Bronchial epithelial cell (primary cell): ENCODE data around the gene KIF1C. TPM values are rescaled to one million over a fixed set of nuclear protein-coding genes. Genes with fewer than 3 reads are reported as not detected.
"Not testable (repeated sequence)": the region's sequence is repeated elsewhere in the genome, so short reads cannot be mapped to it uniquely, and the experiment has no call there.

Source experiments
- DNase-seq: peaks from one replicate; pipeline ENCODE4 v3.0.0-alpha.2; 2010; ENCODE audit warnings: low read depth
- FAIRE-seq: peaks from 2 replicates; lab custom pipeline; 2011; peaks lifted over from hg19 to GRCh38; lab: Jason Lieb, UNC
- H3K27me3 ChIP-seq: 2 replicates; pipeline ENCODE4 v1.5.1; 2011; ENCODE audit warnings: low read length; ENCODE audit not compliant: control insufficient read depth, insufficient read depth
- H3K36me3 ChIP-seq: 2 replicates; pipeline ENCODE4 v1.5.1; 2011; ENCODE audit warnings: low read length; ENCODE audit not compliant: control insufficient read depth, insufficient read depth
- H3K4me3 ChIP-seq: 2 replicates; pipeline ENCODE4 v1.5.1; 2011; ENCODE audit warnings: mild to moderate bottlenecking, low read depth, low read length, control low read depth
- CTCF ChIP-seq: IDR thresholded peaks from 2 replicates; pipeline ENCODE4 v1.5.1; 2011; ENCODE audit warnings: mild to moderate bottlenecking, moderate library complexity, low read length, control low read depth, inconsistent platforms; ENCODE audit not compliant: insufficient read depth, severe bottlenecking
- total RNA-seq: library from RNA; depleted of rRNA; stranded (reverse); fragments of >200 nt; gene quantifications from 2 replicates; pipeline ENCODE4 v1.2.1, GENCODE V29; 2014

Gene KIF1C
- total RNA-seq, 1 donor from 2014 or later: 89.0 TPM

GRCh38 chr17:5027916-5028315 is 30.2 kb downstream of the KIF1C start:
- Histone ChIP-seq H3K27me3 (no peaks in the 10 kb centered on the region), H3K36me3 (peaks cover 7% of the 10 kb centered on the region), H3K4me3 (no peak overlapping the region)
- no peak for DNase-seq
- TF ChIP-seq CTCF: no peak
- no peak for FAIRE-seq

- H3K36me3 ChIP-seq, FAIRE-seq, DNase-seq, H3K4me3 ChIP-seq, H3K27me3 ChIP-seq: not testable (repeated sequence)
Observed at GRCh38 chr17:5030168-5030567, 32.4 kb downstream of the KIF1C start.

- peak overlapping the region; percentile 31 for H3K4me3 ChIP-seq
- DNase-seq (peak; percentile 55), FAIRE-seq (no peak)
- no peaks in the 10 kb centered on the region for H3K36me3 ChIP-seq
- TF ChIP-seq CTCF: peak; percentile 87
- H3K27me3 ChIP-seq: no peaks in the 10 kb centered on the region
Observed at GRCh38 chr17:5031365-5032082, 33.8 kb downstream of the KIF1C start.

- no peak for TF ChIP-seq CTCF
- Histone ChIP-seq H3K36me3 (no peaks in the 10 kb centered on the region), H3K4me3 (no peak overlapping the region), H3K27me3 (no peaks in the 10 kb centered on the region)
- no peak for DNase-seq
- FAIRE-seq: no peak
Observed at GRCh38 chr17:5032865-5033264, 35.1 kb downstream of the KIF1C start.

- TF ChIP-seq CTCF: no peak
- FAIRE-seq (no peak), DNase-seq (no peak)
- no peak overlapping the region for H3K4me3 ChIP-seq
- no peaks in the 10 kb centered on the region for H3K36me3 ChIP-seq
- H3K27me3 ChIP-seq: no peaks in the 10 kb centered on the region
Observed at GRCh38 chr17:5033352-5034015, 35.7 kb downstream of the KIF1C start.

GRCh38 chr17:5034063-5034462 is 36.3 kb downstream of the KIF1C start:
- Histone ChIP-seq H3K27me3 (no peaks in the 10 kb centered on the region), H3K36me3 (no peaks in the 10 kb centered on the region), H3K4me3 (no peak overlapping the region)
- no peak for FAIRE-seq
- no peak for DNase-seq
- TF ChIP-seq CTCF: no peak
